ENCODE data around the gene PLXNA4. TPM values are rescaled to one million over a fixed set of nuclear protein-coding genes. Genes with fewer than 3 reads are reported as not detected.

Gene PLXNA4
- total RNA-seq, 1 experiment from 2014 or later = not detected

DNA sequence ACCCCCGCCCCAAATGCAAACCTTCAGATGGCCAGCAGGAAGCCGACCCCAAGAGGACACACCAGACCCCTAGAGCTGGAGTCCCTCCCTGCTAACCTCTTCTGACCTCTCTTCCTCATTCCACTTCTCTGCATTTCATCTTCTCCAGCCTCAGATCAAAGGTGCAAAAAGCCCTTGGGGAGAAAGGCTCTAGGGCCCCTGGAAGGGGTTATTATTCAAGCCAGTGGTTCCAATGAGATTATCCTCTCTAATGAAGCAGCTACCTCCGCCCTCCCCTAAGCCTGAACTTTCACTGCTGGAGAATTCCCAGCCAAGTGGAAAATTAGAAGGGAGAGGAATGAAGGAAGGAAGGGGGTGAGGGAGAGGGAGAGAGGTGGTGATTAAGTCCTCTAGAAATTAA, 343.9 kb downstream of the PLXNA4 start:
- H3K4me3 Mint-ChIP-seq (ENCODE audit: unreplicated experiment) = no peak overlapping the region
- intact Hi-C loops (cut with micrococcal nuclease) = no loop called here
- H3K36me3 Mint-ChIP-seq (ENCODE audit: insufficient read depth, unreplicated experiment) = no peaks in the 10 kb centered on the region
- H3K9me3 Mint-ChIP-seq (ENCODE audit: unreplicated experiment) = peaks cover 14% of the 10 kb centered on the region
- ChIA-PET CTCF (no interaction called here), POLR2A (no interaction called here)
- H3K4me1 Mint-ChIP-seq (ENCODE audit: insufficient read depth, unreplicated experiment) = no peaks in the 10 kb centered on the region
- DNase-seq (ENCODE audit: unreplicated experiment) = no peak
- BruUV-seq (replicated peaks) = no TSS peak
- no peak overlapping the region for H3K27ac Mint-ChIP-seq (ENCODE audit: low read depth, unreplicated experiment)
- TF ChIP-seq, protein P1, sequence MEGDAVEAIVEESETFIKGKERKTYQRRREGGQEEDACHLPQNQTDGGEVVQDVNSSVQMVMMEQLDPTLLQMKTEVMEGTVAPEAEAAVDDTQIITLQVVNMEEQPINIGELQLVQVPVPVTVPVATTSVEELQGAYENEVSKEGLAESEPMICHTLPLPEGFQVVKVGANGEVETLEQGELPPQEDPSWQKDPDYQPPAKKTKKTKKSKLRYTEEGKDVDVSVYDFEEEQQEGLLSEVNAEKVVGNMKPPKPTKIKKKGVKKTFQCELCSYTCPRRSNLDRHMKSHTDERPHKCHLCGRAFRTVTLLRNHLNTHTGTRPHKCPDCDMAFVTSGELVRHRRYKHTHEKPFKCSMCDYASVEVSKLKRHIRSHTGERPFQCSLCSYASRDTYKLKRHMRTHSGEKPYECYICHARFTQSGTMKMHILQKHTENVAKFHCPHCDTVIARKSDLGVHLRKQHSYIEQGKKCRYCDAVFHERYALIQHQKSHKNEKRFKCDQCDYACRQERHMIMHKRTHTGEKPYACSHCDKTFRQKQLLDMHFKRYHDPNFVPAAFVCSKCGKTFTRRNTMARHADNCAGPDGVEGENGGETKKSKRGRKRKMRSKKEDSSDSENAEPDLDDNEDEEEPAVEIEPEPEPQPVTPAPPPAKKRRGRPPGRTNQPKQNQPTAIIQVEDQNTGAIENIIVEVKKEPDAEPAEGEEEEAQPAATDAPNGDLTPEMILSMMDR (IDR thresholded peaks at IDR 0.05; ENCODE audit: unreplicated experiment) = no peak
- H3K27me3 Mint-ChIP-seq (ENCODE audit: insufficient read depth, unreplicated experiment) = no peaks in the 10 kb centered on the region

DNA sequence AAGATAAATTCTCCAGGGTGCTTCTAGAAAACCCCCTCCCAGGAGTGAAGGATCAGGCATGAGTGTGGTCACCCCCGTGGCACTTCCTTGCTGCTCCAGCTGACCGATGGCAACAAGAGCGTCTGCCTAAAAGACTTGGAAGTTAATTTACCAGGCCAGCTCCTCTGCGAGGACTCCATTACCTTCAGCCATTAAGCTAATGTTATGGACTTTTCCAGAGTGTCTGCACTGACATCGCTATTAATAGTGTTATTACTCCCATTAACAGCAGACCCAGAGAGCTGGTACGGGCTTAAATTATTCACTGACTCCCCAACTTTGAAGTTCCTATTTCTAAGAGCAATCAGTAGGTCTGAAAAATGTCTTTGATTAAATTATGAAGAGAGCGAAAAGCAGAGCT, 345.8 kb downstream of the PLXNA4 start:
- intact Hi-C loops (cut with micrococcal nuclease) = no loop called here
- no peak overlapping the region for H3K27ac Mint-ChIP-seq (ENCODE audit: low read depth, unreplicated experiment)

DNA sequence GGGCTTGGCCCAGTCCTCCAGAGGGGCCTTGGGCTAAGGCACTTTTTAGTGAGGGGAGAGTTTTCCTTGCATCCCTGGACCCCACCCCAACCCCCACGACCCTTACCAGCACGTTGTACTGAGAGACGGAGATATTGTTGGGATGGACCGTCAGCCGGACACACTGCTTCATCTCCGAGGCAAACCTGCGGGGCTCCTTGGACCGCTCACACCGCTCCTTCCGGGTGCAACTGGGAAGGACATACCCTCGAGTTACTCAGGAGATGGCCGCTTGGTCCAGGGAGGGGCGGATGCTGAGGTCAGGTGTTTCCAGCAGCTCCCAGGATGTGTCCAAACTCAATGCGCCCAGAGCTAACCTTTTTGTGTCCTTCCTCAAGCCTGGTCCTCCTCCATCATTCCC, 348.0 kb downstream of the PLXNA4 start:
- H3K27ac Mint-ChIP-seq (ENCODE audit: low read depth, unreplicated experiment) = no peak overlapping the region
- peaks cover 6% of the 10 kb centered on the region for H3K9me3 Mint-ChIP-seq (ENCODE audit: unreplicated experiment)
- H3K4me3 Mint-ChIP-seq (ENCODE audit: unreplicated experiment) = no peak overlapping the region
- TF ChIP-seq, protein P1 (IDR thresholded peaks at IDR 0.05; ENCODE audit: unreplicated experiment) = no peak
- no TSS peak for BruUV-seq (replicated peaks)
- DNase-seq (ENCODE audit: unreplicated experiment) = no peak
- no peaks in the 10 kb centered on the region for H3K27me3 Mint-ChIP-seq (ENCODE audit: insufficient read depth, unreplicated experiment)
- intact Hi-C loops (cut with micrococcal nuclease) = no loop called here
- CTCF ChIA-PET = interaction anchor here (0.9 kb wide), 1 partner anchor 12 kb away, joined by 3 read pairs; no protein-coding TSS in a partner anchor
- H3K4me1 Mint-ChIP-seq (ENCODE audit: insufficient read depth, unreplicated experiment) = no peaks in the 10 kb centered on the region
- POLR2A ChIA-PET = no interaction called here
- no peaks in the 10 kb centered on the region for H3K36me3 Mint-ChIP-seq (ENCODE audit: insufficient read depth, unreplicated experiment)

More for the DNA sequence above, 345.8 kb downstream of the PLXNA4 start:
- TF ChIP-seq, protein P1 (IDR thresholded peaks at IDR 0.05; ENCODE audit: unreplicated experiment) = no peak
- H3K4me3 Mint-ChIP-seq (ENCODE audit: unreplicated experiment) = no peak overlapping the region
- no peak for DNase-seq (ENCODE audit: unreplicated experiment)
- no peaks in the 10 kb centered on the region for H3K9me3 Mint-ChIP-seq (ENCODE audit: unreplicated experiment)
- H3K4me1 Mint-ChIP-seq (ENCODE audit: insufficient read depth, unreplicated experiment) = no peaks in the 10 kb centered on the region
- ChIA-PET POLR2A (no interaction called here), CTCF (no interaction called here)
- H3K27me3 Mint-ChIP-seq (ENCODE audit: insufficient read depth, unreplicated experiment) = no peaks in the 10 kb centered on the region
- no TSS peak for BruUV-seq (replicated peaks)
- H3K36me3 Mint-ChIP-seq (ENCODE audit: insufficient read depth, unreplicated experiment) = no peaks in the 10 kb centered on the region

DNA sequence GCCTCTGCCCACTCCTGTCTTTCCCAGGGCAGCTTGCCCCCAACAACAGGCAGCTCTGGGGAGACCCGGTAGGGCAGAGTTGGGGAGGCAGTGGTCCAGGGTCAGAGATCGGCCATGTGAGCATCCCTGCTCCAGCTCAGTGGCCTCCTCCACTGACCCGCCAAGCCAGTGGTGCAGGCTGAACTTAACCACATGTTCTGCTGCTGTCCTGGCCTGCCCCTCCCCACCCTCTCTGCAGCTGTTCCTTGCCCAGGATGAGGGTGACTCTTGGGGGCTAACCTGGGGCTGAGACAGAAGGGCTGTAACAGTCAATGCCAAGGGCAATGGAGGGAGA, 349.3 kb downstream of the PLXNA4 start:
- no peaks in the 10 kb centered on the region for H3K4me1 Mint-ChIP-seq (ENCODE audit: insufficient read depth, unreplicated experiment)
- H3K27me3 Mint-ChIP-seq (ENCODE audit: insufficient read depth, unreplicated experiment) = no peaks in the 10 kb centered on the region
- peaks cover 6% of the 10 kb centered on the region for H3K9me3 Mint-ChIP-seq (ENCODE audit: unreplicated experiment)
- H3K36me3 Mint-ChIP-seq (ENCODE audit: insufficient read depth, unreplicated experiment) = no peaks in the 10 kb centered on the region
- intact Hi-C loops (cut with micrococcal nuclease) = no loop called here
- POLR2A ChIA-PET = no interaction called here
- H3K27ac Mint-ChIP-seq (ENCODE audit: low read depth, unreplicated experiment) = no peak overlapping the region
- TF ChIP-seq, protein P1 (IDR thresholded peaks at IDR 0.05; ENCODE audit: unreplicated experiment) = no peak
- no peak overlapping the region for H3K4me3 Mint-ChIP-seq (ENCODE audit: unreplicated experiment)
- no peak for DNase-seq (ENCODE audit: unreplicated experiment)
- BruUV-seq (replicated peaks) = no TSS peak
- CTCF ChIA-PET = interaction anchor here (0.7 kb wide), 1 partner anchor 282 kb away, joined by 4 read pairs; no protein-coding TSS in a partner anchor
